Measurements from ENCODE around the gene MVP.

DNA sequence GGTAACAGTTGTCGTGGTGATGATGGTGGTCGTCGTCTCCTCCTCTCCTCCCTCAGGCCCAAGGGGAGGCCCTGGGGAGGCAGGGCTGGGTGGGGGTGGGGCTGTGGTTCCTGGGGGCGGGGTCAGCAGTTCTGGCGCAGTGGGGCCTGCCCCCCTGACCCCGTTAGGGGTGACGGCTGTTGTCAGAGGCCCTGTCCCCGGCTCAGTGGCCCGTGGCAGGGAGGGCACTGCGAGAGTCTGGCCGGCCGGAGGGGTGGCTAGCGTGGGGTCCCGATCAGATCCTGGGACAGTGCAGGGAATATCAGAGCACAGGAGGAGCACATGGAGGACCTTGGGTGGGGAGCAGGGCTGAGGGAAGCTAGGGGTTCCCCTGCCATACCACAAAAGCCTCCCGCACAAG lies 76.6 kb downstream of the MVP start:
- TF ChIP-seq POLR2AphosphoS5 (IDR thresholded peaks at IDR 0.05; ENCODE audit: insufficient read depth in 1 of 2, low read depth in 1 of 2): no peak
- no peak for TF ChIP-seq POLR2A (IDR thresholded peaks at IDR 0.05)
